ENCODE measurements around the gene PACS1.

DNA sequence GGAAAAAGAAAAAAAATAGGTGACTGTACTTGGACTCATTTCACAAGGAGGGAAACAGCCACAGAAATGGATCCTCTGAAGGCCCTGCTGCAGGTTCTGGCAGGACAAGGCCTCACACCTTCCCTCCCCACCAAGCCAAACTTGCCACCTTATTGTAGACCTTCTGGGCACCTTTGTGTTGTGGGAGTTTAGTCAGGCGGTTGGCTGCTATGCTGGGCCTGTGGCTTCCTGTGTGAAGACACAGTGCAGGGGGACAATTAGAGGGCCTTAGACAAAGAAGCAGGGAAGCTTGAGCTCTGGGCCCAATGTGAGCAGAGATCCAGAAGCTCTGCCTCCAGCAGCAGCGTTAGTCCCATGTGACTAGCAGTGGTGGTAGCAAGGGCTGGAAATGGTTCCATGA is 202.5 kb downstream of the PACS1 start:
- TF ChIP-seq, protein P1, sequence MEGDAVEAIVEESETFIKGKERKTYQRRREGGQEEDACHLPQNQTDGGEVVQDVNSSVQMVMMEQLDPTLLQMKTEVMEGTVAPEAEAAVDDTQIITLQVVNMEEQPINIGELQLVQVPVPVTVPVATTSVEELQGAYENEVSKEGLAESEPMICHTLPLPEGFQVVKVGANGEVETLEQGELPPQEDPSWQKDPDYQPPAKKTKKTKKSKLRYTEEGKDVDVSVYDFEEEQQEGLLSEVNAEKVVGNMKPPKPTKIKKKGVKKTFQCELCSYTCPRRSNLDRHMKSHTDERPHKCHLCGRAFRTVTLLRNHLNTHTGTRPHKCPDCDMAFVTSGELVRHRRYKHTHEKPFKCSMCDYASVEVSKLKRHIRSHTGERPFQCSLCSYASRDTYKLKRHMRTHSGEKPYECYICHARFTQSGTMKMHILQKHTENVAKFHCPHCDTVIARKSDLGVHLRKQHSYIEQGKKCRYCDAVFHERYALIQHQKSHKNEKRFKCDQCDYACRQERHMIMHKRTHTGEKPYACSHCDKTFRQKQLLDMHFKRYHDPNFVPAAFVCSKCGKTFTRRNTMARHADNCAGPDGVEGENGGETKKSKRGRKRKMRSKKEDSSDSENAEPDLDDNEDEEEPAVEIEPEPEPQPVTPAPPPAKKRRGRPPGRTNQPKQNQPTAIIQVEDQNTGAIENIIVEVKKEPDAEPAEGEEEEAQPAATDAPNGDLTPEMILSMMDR (IDR thresholded peaks at IDR 0.05): no peak
- no peak for TF ChIP-seq EZH2 (IDR thresholded peaks at IDR 0.05; ENCODE audit: borderline replicate concordance, insufficient read depth, low read depth, low read length, poor library complexity, severe bottlenecking)
